OCI-LY1 (cell line): ENCODE results near the gene ATN1.

Experiments used
- H2AFZ ChIP-seq: fragments of 200-600 bp; sonication (generic), shearing (Covaris generic); 2 replicates; pipeline ENCODE4 v1.6.0; 2014; ENCODE audit warnings: antibody characterized with exemption, mild to moderate bottlenecking, low read length
- H3F3A ChIP-seq: fragments of 200-600 bp; sonication (generic), shearing (Covaris generic); 2 replicates; pipeline ENCODE4 v1.6.0; 2014; ENCODE audit warnings: mild to moderate bottlenecking, antibody characterized with exemption, low read length, moderate library complexity; ENCODE audit not compliant: insufficient read depth
- H3K27ac ChIP-seq: fragments of 200-600 bp; sonication (generic); 2 replicates; pipeline ENCODE4 v1.5.1; 2014; ENCODE audit warnings: low read length, mixed run types, mild to moderate bottlenecking, low read depth; ENCODE audit not compliant: poor library complexity, severe bottlenecking
- H3K27me3 ChIP-seq: fragments of 200-600 bp; sonication (generic); 2 replicates; pipeline ENCODE4 v1.6.0; 2014; ENCODE audit warnings: antibody characterized with exemption, mild to moderate bottlenecking, low read length, moderate library complexity; ENCODE audit not compliant: insufficient read depth
- H3K36me3 ChIP-seq: fragments of 200-600 bp; sonication (generic); 2 replicates; pipeline ENCODE4 v1.6.1; 2014; ENCODE audit warnings: mild to moderate bottlenecking, antibody characterized with exemption, low read length, moderate library complexity, mixed read lengths; ENCODE audit not compliant: insufficient read depth
- H3K4me1 ChIP-seq: fragments of 200-600 bp; sonication (generic); 2 replicates; pipeline ENCODE4 v1.5.1; 2014; ENCODE audit warnings: mild to moderate bottlenecking, low read length, moderate library complexity; ENCODE audit not compliant: insufficient read depth, severe bottlenecking
- H3K4me2 ChIP-seq: fragments of 200-600 bp; sonication (generic), shearing (Covaris generic); 2 replicates; pipeline ENCODE4 v1.6.1; 2014; ENCODE audit warnings: low read length
- H3K4me3 ChIP-seq: fragments of 200-600 bp; sonication (generic); 2 replicates; pipeline ENCODE4 v1.5.1; 2014; ENCODE audit warnings: low read length, low read depth, mild to moderate bottlenecking, mixed read lengths; ENCODE audit not compliant: poor library complexity, severe bottlenecking
- H3K79me2 ChIP-seq: fragments of 200-600 bp; shearing (Covaris generic); 2 replicates; pipeline ENCODE4 v1.6.1; 2016; ENCODE audit warnings: mixed run types, low read length, mixed read lengths; ENCODE audit not compliant: insufficient read depth
- H3K9ac ChIP-seq: fragments of 200-600 bp; sonication (generic), shearing (Covaris generic); 2 replicates; pipeline ENCODE4 v1.6.1; 2014; ENCODE audit warnings: mild to moderate bottlenecking, low read length, mixed read lengths
- H3K9me2 ChIP-seq: fragments of 200-600 bp; sonication (generic), shearing (Covaris generic); 2 replicates; pipeline ENCODE4 v1.6.1; 2014; ENCODE audit warnings: low read depth, mild to moderate bottlenecking, low read length, mixed read lengths
- H3K9me3 ChIP-seq: fragments of 200-600 bp; shearing (Covaris generic); 2 replicates; pipeline ENCODE4 v1.6.1; 2014; ENCODE audit warnings: low read length, mixed read lengths
- H4K20me1 ChIP-seq: fragments of 200-600 bp; sonication (generic), shearing (Covaris generic); 2 replicates; pipeline ENCODE4 v1.6.0; 2016; ENCODE audit warnings: mild to moderate bottlenecking, low read length; ENCODE audit not compliant: insufficient read depth
- CTCF ChIP-seq: fragments of 200-600 bp; sonication (generic), shearing (Covaris generic); IDR thresholded peaks from 2 replicates; pipeline ENCODE4 v1.5.1; 2017; ENCODE audit warnings: mild to moderate bottlenecking, antibody characterized with exemption, low read length, moderate library complexity, mixed read lengths
- EZH2 ChIP-seq: fragments of 200-600 bp; sonication (generic), shearing (Covaris generic); IDR thresholded peaks from 2 replicates; pipeline ENCODE4 v1.8.0; 2017; ENCODE audit warnings: borderline replicate concordance, mixed run types, mild to moderate bottlenecking, antibody characterized with exemption, low read length, moderate library complexity, mixed read lengths

The ATN1 gene

DNA sequence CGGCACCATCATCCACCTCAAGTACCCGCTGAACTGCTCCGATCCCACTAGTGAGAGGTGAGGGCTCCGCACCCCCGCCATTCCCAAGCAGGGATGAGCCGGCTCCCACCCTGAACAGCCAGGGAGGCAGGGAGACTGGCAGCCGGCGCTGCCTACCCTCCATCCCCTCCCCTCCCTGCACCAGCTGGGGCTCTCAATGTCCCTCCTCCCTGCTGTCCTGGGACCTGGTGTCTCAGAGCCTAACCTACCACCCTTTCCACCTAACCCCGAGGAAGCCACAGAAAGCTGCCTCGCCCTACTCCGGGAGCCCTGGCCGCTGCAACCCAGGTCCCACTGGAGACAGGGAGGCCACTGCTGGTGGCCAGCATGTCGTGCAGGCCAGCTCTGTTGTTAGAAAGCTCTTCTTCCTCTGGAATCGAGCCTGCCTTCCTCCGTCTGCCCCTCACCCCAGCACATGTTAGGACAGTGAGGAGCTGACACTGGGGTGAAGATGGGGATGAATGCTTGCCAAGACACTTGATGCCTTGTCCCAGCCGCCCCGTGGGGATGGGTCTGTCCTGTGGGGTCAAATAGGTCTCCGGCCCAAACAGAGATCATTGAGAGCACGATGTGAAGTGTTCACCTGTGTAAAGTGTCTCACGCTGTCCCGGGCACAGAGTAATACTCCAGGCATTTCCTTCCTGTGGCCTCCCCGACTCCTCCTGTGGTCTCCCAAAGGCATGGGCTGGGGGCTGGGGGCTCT lies 24.5 kb downstream of the ATN1 start:
- H3K79me2 ChIP-seq: no peaks in the 10 kb centered on the region
- peak overlapping the region; percentile 62 for H3K4me2 ChIP-seq
- TF ChIP-seq EZH2 (no peak), CTCF (no peak)
- H3K27me3 ChIP-seq: peaks cover 6% of the 10 kb centered on the region; the same call in 1 of the 2 replicates
- H3K4me1 ChIP-seq: peaks cover 39% of the 10 kb centered on the region
- peak overlapping the region; percentile 50 for H3K4me3 ChIP-seq
- H3K27ac ChIP-seq: no peak overlapping the region
- no peaks in the 10 kb centered on the region for H3K9me2 ChIP-seq
- H4K20me1 ChIP-seq: no peaks in the 10 kb centered on the region
- H3K9ac ChIP-seq: peak overlapping the region; percentile 14; the same call in 1 of the 2 replicates
- H2AFZ ChIP-seq: no peak overlapping the region
- no peaks in the 10 kb centered on the region for H3K36me3 ChIP-seq
- H3F3A ChIP-seq: no peaks in the 10 kb centered on the region
- no peaks in the 10 kb centered on the region for H3K9me3 ChIP-seq

- H4K20me1 ChIP-seq: no peaks in the 10 kb centered on the region
- H3K27ac ChIP-seq: no peak overlapping the region
- H3K36me3 ChIP-seq: no peaks in the 10 kb centered on the region
- no peaks in the 10 kb centered on the region for H3K79me2 ChIP-seq
- H3K27me3 ChIP-seq: peaks cover 6% of the 10 kb centered on the region; the same call in 1 of the 2 replicates
- H3K9me3 ChIP-seq: no peaks in the 10 kb centered on the region
- peaks cover 39% of the 10 kb centered on the region for H3K4me1 ChIP-seq
- H3K9ac ChIP-seq: peak overlapping the region; percentile 24; the same call in 1 of the 2 replicates
- no peak overlapping the region for H2AFZ ChIP-seq
- no peaks in the 10 kb centered on the region for H3F3A ChIP-seq
- peak overlapping the region; percentile 62 for H3K4me2 ChIP-seq
- peak overlapping the region; percentile 50 for H3K4me3 ChIP-seq
- H3K9me2 ChIP-seq: no peaks in the 10 kb centered on the region
- TF ChIP-seq EZH2 (no peak), CTCF (no peak)
These were observed 25.2 kb downstream of the ATN1 start for GRCh38 chr12:6952863-6953441.

- TF ChIP-seq CTCF (no peak), EZH2 (no peak)
- no peaks in the 10 kb centered on the region for H4K20me1 ChIP-seq
- H3K79me2 ChIP-seq: no peaks in the 10 kb centered on the region
- peaks cover 44% of the 10 kb centered on the region for H3K4me1 ChIP-seq
- peak overlapping the region; percentile 24; the same call in 1 of the 2 replicates for H3K9ac ChIP-seq
- no peaks in the 10 kb centered on the region for H3K9me3 ChIP-seq
- no peaks in the 10 kb centered on the region for H3K36me3 ChIP-seq
- H3K4me3 ChIP-seq: peak overlapping the region; percentile 50
- no peak overlapping the region for H2AFZ ChIP-seq
- H3K9me2 ChIP-seq: no peaks in the 10 kb centered on the region
- peak overlapping the region; percentile 62 for H3K4me2 ChIP-seq
- H3K27me3 ChIP-seq: peaks cover 6% of the 10 kb centered on the region; the same call in 1 of the 2 replicates
- H3F3A ChIP-seq: no peaks in the 10 kb centered on the region
- peak overlapping the region; percentile 24 for H3K27ac ChIP-seq
These were observed 25.9 kb downstream of the ATN1 start for GRCh38 chr12:6953442-6954315.
